ENCODE results near the gene GRIFIN. TPM values are rescaled to one million over a fixed set of nuclear protein-coding genes. Genes with fewer than 3 reads are reported as not detected.

GRIFIN gene
- total RNA-seq, 5 donors from 2014 or later (not counting 1 experiment from before 2014, with no cell fraction given), result not detected

GRCh38 chr7:2495418-2496299, 19.5 kb upstream of the GRIFIN start:
- Mint-ChIP-seq H3K4me3 (no peak overlapping the region), H3K27me3 (peaks cover 0 to 23% of the 10 kb centered on the region in 2 donors), H3K4me1 (peaks cover 0 to 2% (median 1%) of the 10 kb centered on the region in 3 donors), H3K9me3 (no peaks in the 10 kb centered on the region), H3K36me3 (no peaks in the 10 kb centered on the region), H3K27ac (no peak overlapping the region)
- POLR2A ChIA-PET, result no interaction called here
- no peaks in the 10 kb centered on the region for H3K9me3 ChIP-seq
- 79% methylated on average over 10 of the region's 25 CpGs for WGBS (ENCODE audit: insufficient coverage)
- H3K4me1 ChIP-seq (ENCODE audit: control insufficient read depth in 1 of 2, extremely low read depth in 1 of 2, insufficient read depth in 2 of 2, low read length in 2 of 2), result peaks cover 0 to 12% of the 10 kb centered on the region in 2 experiments
- no peaks in the 10 kb centered on the region for H3K36me3 ChIP-seq (ENCODE audit: control insufficient read depth in 2 of 2, extremely low read depth in 1 of 2, insufficient read depth in 1 of 2, low read length in 1 of 2)
- no peak for ATAC-seq (replicated peaks in 1 of 4)
- no peak for DNase-seq
- H3K4me3 ChIP-seq (ENCODE audit: control insufficient read depth in 1 of 2, extremely low read depth in 1 of 2, low read length in 1 of 2), result no peak overlapping the region
- no peak overlapping the region for H3K27ac ChIP-seq (ENCODE audit: low read length)
- CTCF ChIA-PET, result interaction anchor here in 1 of 2 donors (0.7 kb wide), 1 partner anchor 1082 kb away, joined by 4 read pairs; no protein-coding TSS in a partner anchor
- H3K27me3 ChIP-seq (replicated peaks in 1 of 2; ENCODE audit: control insufficient read depth in 2 of 2, extremely low read depth in 1 of 2, insufficient read depth in 2 of 2, low read length in 1 of 2), result peaks cover 0 to 66% of the 10 kb centered on the region in 2 experiments

GRCh38 chr7:2494191-2495130, 18.3 kb upstream of the GRIFIN start:
- ChIA-PET POLR2A (no interaction called here), CTCF (no interaction called here)
- no peak overlapping the region for H3K4me3 Mint-ChIP-seq
- no peak overlapping the region for H3K4me3 ChIP-seq (ENCODE audit: control insufficient read depth in 1 of 2, extremely low read depth in 1 of 2, low read length in 1 of 2)
- peaks cover 0 to 12% of the 10 kb centered on the region in 2 experiments for H3K4me1 ChIP-seq (ENCODE audit: control insufficient read depth in 1 of 2, extremely low read depth in 1 of 2, insufficient read depth in 2 of 2, low read length in 2 of 2)
- WGBS (ENCODE audit: insufficient coverage), result 67% methylated on average over 23 of the region's 32 CpGs
- peaks cover 0 to 66% of the 10 kb centered on the region in 2 experiments for H3K27me3 ChIP-seq (replicated peaks in 1 of 2; ENCODE audit: control insufficient read depth in 2 of 2, extremely low read depth in 1 of 2, insufficient read depth in 2 of 2, low read length in 1 of 2)
- H3K27ac Mint-ChIP-seq, result no peak overlapping the region
- peaks cover 0 to 2% (median 1%) of the 10 kb centered on the region in 3 donors for H3K4me1 Mint-ChIP-seq
- no peak overlapping the region for H3K27ac ChIP-seq (ENCODE audit: low read length)
- no peaks in the 10 kb centered on the region for H3K36me3 Mint-ChIP-seq
- H3K9me3 ChIP-seq, result no peaks in the 10 kb centered on the region
- DNase-seq (no peak), ATAC-seq (replicated peaks in 1 of 4) (no peak)
- no peaks in the 10 kb centered on the region for H3K36me3 ChIP-seq (ENCODE audit: control insufficient read depth in 2 of 2, extremely low read depth in 1 of 2, insufficient read depth in 1 of 2, low read length in 1 of 2)
- H3K9me3 Mint-ChIP-seq, result no peaks in the 10 kb centered on the region
- H3K27me3 Mint-ChIP-seq, result peaks cover 0 to 23% of the 10 kb centered on the region in 2 donors

- ChIA-PET POLR2A (no interaction called here), CTCF (interaction anchor here in 1 of 2 donors (0.5 kb wide), 1 partner anchor 150 kb away, joined by 3 read pairs; no protein-coding TSS in a partner anchor)
- no peak overlapping the region for H3K4me3 Mint-ChIP-seq
- Histone ChIP-seq H3K36me3 (ENCODE audit: control insufficient read depth in 2 of 2, extremely low read depth in 1 of 2, insufficient read depth in 1 of 2, low read length in 1 of 2) (no peaks in the 10 kb centered on the region), H3K4me1 (ENCODE audit: control insufficient read depth in 1 of 2, extremely low read depth in 1 of 2, insufficient read depth in 2 of 2, low read length in 2 of 2) (peaks cover 0 to 12% of the 10 kb centered on the region in 2 experiments), H3K4me3 (ENCODE audit: control insufficient read depth in 1 of 2, extremely low read depth in 1 of 2, low read length in 1 of 2) (no peak overlapping the region), H3K27me3 (replicated peaks in 1 of 2; ENCODE audit: control insufficient read depth in 2 of 2, extremely low read depth in 1 of 2, insufficient read depth in 2 of 2, low read length in 1 of 2) (peaks cover 0 to 63% of the 10 kb centered on the region in 2 experiments), H3K9me3 (no peaks in the 10 kb centered on the region), H3K27ac (ENCODE audit: low read length) (no peak overlapping the region)
- H3K4me1 Mint-ChIP-seq, result peaks cover 0 to 3% (median 1%) of the 10 kb centered on the region in 3 donors
- DNase-seq, result no peak
- no peak for ATAC-seq (replicated peaks in 1 of 4)
- H3K36me3 Mint-ChIP-seq, result no peaks in the 10 kb centered on the region
- 76% methylated on average over 8 of the region's 11 CpGs for WGBS (ENCODE audit: insufficient coverage)
- H3K9me3 Mint-ChIP-seq, result no peaks in the 10 kb centered on the region
- H3K27me3 Mint-ChIP-seq, result peaks cover 0 to 23% of the 10 kb centered on the region in 2 donors
- H3K27ac Mint-ChIP-seq, result no peak overlapping the region
These were observed 17.3 kb upstream of the GRIFIN start for GRCh38 chr7:2493205-2494164.

GRCh38 chr7:2492038-2492437, 15.8 kb upstream of the GRIFIN start:
- no peaks in the 10 kb centered on the region for H3K36me3 Mint-ChIP-seq
- Histone ChIP-seq H3K27ac (ENCODE audit: low read length) (no peak overlapping the region), H3K27me3 (replicated peaks in 1 of 2; ENCODE audit: control insufficient read depth in 2 of 2, extremely low read depth in 1 of 2, insufficient read depth in 2 of 2, low read length in 1 of 2) (peaks cover 0 to 59% of the 10 kb centered on the region in 2 experiments), H3K36me3 (ENCODE audit: control insufficient read depth in 2 of 2, extremely low read depth in 1 of 2, insufficient read depth in 1 of 2, low read length in 1 of 2) (no peaks in the 10 kb centered on the region), H3K4me3 (ENCODE audit: control insufficient read depth in 1 of 2, extremely low read depth in 1 of 2, low read length in 1 of 2) (no peak overlapping the region), H3K4me1 (ENCODE audit: control insufficient read depth in 1 of 2, extremely low read depth in 1 of 2, insufficient read depth in 2 of 2, low read length in 2 of 2) (peaks cover 0 to 4% of the 10 kb centered on the region in 2 experiments), H3K9me3 (no peaks in the 10 kb centered on the region)
- H3K4me1 Mint-ChIP-seq, result peaks cover 0 to 3% (median 0%) of the 10 kb centered on the region in 3 donors
- POLR2A ChIA-PET, result no interaction called here
- ATAC-seq (replicated peaks in 1 of 4), result no peak
- no peak overlapping the region for H3K4me3 Mint-ChIP-seq
- WGBS (ENCODE audit: insufficient coverage), result 95% methylated on average over 2 of the region's 2 CpGs
- no peak overlapping the region for H3K27ac Mint-ChIP-seq
- H3K9me3 Mint-ChIP-seq, result no peaks in the 10 kb centered on the region
- CTCF ChIA-PET, result interaction anchor here in 1 of 2 donors (0.5 kb wide), 1 partner anchor 43 kb away, joined by 4 read pairs; no protein-coding TSS in a partner anchor
- no peak for DNase-seq
- H3K27me3 Mint-ChIP-seq, result peaks cover 0 to 17% of the 10 kb centered on the region in 2 donors

GRCh38 chr7:2490181-2490651, 14.0 kb upstream of the GRIFIN start:
- H3K27ac ChIP-seq (ENCODE audit: low read length), result no peak overlapping the region
- H3K36me3 Mint-ChIP-seq, result no peaks in the 10 kb centered on the region
- no peak overlapping the region for H3K27ac Mint-ChIP-seq
- ChIA-PET CTCF (no interaction called here), POLR2A (no interaction called here)
- H3K27me3 Mint-ChIP-seq, result peaks cover 0 to 10% of the 10 kb centered on the region in 2 donors
- ATAC-seq (replicated peaks in 1 of 4), result no peak
- H3K36me3 ChIP-seq (ENCODE audit: control insufficient read depth in 2 of 2, extremely low read depth in 1 of 2, insufficient read depth in 1 of 2, low read length in 1 of 2), result no peaks in the 10 kb centered on the region
- WGBS (ENCODE audit: insufficient coverage), result 88% methylated on average over 3 of the region's 13 CpGs
- no peaks in the 10 kb centered on the region for H3K9me3 ChIP-seq
- DNase-seq, result no peak
- H3K4me1 Mint-ChIP-seq, result peaks cover 0 to 3% (median 0%) of the 10 kb centered on the region in 3 donors
- H3K27me3 ChIP-seq (replicated peaks in 1 of 2; ENCODE audit: control insufficient read depth in 2 of 2, extremely low read depth in 1 of 2, insufficient read depth in 2 of 2, low read length in 1 of 2), result peaks cover 0 to 43% of the 10 kb centered on the region in 2 experiments
- no peak overlapping the region for H3K4me3 Mint-ChIP-seq
- no peak overlapping the region for H3K4me3 ChIP-seq (ENCODE audit: control insufficient read depth in 1 of 2, extremely low read depth in 1 of 2, low read length in 1 of 2)
- peaks cover 0 to 4% of the 10 kb centered on the region in 2 experiments for H3K4me1 ChIP-seq (ENCODE audit: control insufficient read depth in 1 of 2, extremely low read depth in 1 of 2, insufficient read depth in 2 of 2, low read length in 2 of 2)
- no peaks in the 10 kb centered on the region for H3K9me3 Mint-ChIP-seq

Data from T-cell (primary cell).